Measurements from ENCODE around the gene DCC. TPM values are rescaled to one million over a fixed set of nuclear protein-coding genes. Genes with fewer than 3 reads are reported as not detected.

Gene DCC
- total RNA-seq, 2 experiments from 2014 or later: not detected

GRCh38 chr18:52402814-52403213 lies 62.8 kb downstream of the DCC start:
- H3K4me1 ChIP-seq (ENCODE audit: insufficient read depth, low read length): no peaks in the 10 kb centered on the region
- Mint-ChIP-seq H3K27me3 (no peaks in the 10 kb centered on the region), H3K9me3 (peaks cover 3% of the 10 kb centered on the region), H3K27ac (no peak overlapping the region), H3K4me3 (no peak overlapping the region), H3K4me1 (ENCODE audit: low read depth) (no peaks in the 10 kb centered on the region), H3K36me3 (ENCODE audit: low read depth) (no peaks in the 10 kb centered on the region)
- TF ChIP-seq, protein P1, sequence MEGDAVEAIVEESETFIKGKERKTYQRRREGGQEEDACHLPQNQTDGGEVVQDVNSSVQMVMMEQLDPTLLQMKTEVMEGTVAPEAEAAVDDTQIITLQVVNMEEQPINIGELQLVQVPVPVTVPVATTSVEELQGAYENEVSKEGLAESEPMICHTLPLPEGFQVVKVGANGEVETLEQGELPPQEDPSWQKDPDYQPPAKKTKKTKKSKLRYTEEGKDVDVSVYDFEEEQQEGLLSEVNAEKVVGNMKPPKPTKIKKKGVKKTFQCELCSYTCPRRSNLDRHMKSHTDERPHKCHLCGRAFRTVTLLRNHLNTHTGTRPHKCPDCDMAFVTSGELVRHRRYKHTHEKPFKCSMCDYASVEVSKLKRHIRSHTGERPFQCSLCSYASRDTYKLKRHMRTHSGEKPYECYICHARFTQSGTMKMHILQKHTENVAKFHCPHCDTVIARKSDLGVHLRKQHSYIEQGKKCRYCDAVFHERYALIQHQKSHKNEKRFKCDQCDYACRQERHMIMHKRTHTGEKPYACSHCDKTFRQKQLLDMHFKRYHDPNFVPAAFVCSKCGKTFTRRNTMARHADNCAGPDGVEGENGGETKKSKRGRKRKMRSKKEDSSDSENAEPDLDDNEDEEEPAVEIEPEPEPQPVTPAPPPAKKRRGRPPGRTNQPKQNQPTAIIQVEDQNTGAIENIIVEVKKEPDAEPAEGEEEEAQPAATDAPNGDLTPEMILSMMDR (IDR thresholded peaks at IDR 0.05): no peak
- no peaks in the 10 kb centered on the region for H3K36me3 ChIP-seq (ENCODE audit: insufficient read depth, low read length)
- ChIA-PET CTCF (no interaction called here), POLR2A (no interaction called here)
- H3K9me3 ChIP-seq (ENCODE audit: control insufficient read depth in 1 of 2, insufficient read depth in 1 of 2, low read length in 2 of 2): no peaks in the 10 kb centered on the region
- ATAC-seq (ENCODE audit: poor library complexity): no peak
- no peak for DNase-seq
- intact Hi-C loops (cut with DNase I, micrococcal nuclease): no loop called here
- no peak overlapping the region for H3K4me3 ChIP-seq (ENCODE audit: low read length)
- no peak overlapping the region for H3K27ac ChIP-seq (ENCODE audit: low read depth in 1 of 2, low read length in 2 of 2)
- H3K27me3 ChIP-seq (ENCODE audit: control insufficient read depth in 1 of 2, insufficient read depth in 2 of 2, low read length in 2 of 2): no peaks in the 10 kb centered on the region

- no peaks in the 10 kb centered on the region for H3K36me3 Mint-ChIP-seq (ENCODE audit: low read depth)
- TF ChIP-seq, protein P1 (IDR thresholded peaks at IDR 0.05): no peak
- POLR2A ChIA-PET: no interaction called here
- no peak overlapping the region for H3K27ac Mint-ChIP-seq
- Histone ChIP-seq H3K4me1 (ENCODE audit: insufficient read depth, low read length) (no peaks in the 10 kb centered on the region), H3K27ac (ENCODE audit: low read depth in 1 of 2, low read length in 2 of 2) (no peak overlapping the region), H3K27me3 (ENCODE audit: control insufficient read depth in 1 of 2, insufficient read depth in 2 of 2, low read length in 2 of 2) (no peaks in the 10 kb centered on the region), H3K9me3 (ENCODE audit: control insufficient read depth in 1 of 2, insufficient read depth in 1 of 2, low read length in 2 of 2) (no peaks in the 10 kb centered on the region), H3K36me3 (ENCODE audit: insufficient read depth, low read length) (no peaks in the 10 kb centered on the region), H3K4me3 (ENCODE audit: low read length) (no peak overlapping the region)
- intact Hi-C loops (cut with DNase I, micrococcal nuclease): no loop called here
- DNase-seq (no peak), ATAC-seq (ENCODE audit: poor library complexity) (no peak)
- no peaks in the 10 kb centered on the region for H3K4me1 Mint-ChIP-seq (ENCODE audit: low read depth)
- no peaks in the 10 kb centered on the region for H3K27me3 Mint-ChIP-seq
- CTCF ChIA-PET: no interaction called here
- no peak overlapping the region for H3K4me3 Mint-ChIP-seq
- H3K9me3 Mint-ChIP-seq: peaks cover 3% of the 10 kb centered on the region
Observed at GRCh38 chr18:52403291-52404021, 63.5 kb downstream of the DCC start.

GRCh38 chr18:52408800-52409302 lies 68.9 kb downstream of the DCC start:
- H3K4me1 Mint-ChIP-seq (ENCODE audit: low read depth): no peaks in the 10 kb centered on the region
- Histone ChIP-seq H3K4me1 (ENCODE audit: insufficient read depth, low read length) (no peaks in the 10 kb centered on the region), H3K9me3 (ENCODE audit: control insufficient read depth in 1 of 2, insufficient read depth in 1 of 2, low read length in 2 of 2) (no peaks in the 10 kb centered on the region), H3K27me3 (ENCODE audit: control insufficient read depth in 1 of 2, insufficient read depth in 2 of 2, low read length in 2 of 2) (no peaks in the 10 kb centered on the region), H3K4me3 (ENCODE audit: low read length) (no peak overlapping the region), H3K36me3 (ENCODE audit: insufficient read depth, low read length) (no peaks in the 10 kb centered on the region), H3K27ac (ENCODE audit: low read depth in 1 of 2, low read length in 2 of 2) (no peak overlapping the region)
- H3K9me3 Mint-ChIP-seq: peaks cover 3% of the 10 kb centered on the region
- no peak overlapping the region for H3K27ac Mint-ChIP-seq
- H3K36me3 Mint-ChIP-seq (ENCODE audit: low read depth): no peaks in the 10 kb centered on the region
- intact Hi-C loops (cut with DNase I, micrococcal nuclease): no loop called here
- ATAC-seq (ENCODE audit: poor library complexity) (no peak), DNase-seq (no peak)
- TF ChIP-seq, protein P1 (IDR thresholded peaks at IDR 0.05): no peak
- ChIA-PET POLR2A (no interaction called here), CTCF (no interaction called here)
- no peak overlapping the region for H3K4me3 Mint-ChIP-seq
- H3K27me3 Mint-ChIP-seq: no peaks in the 10 kb centered on the region
